Measurements from ENCODE around the gene RPH3AL. TPM values are rescaled to one million over a fixed set of nuclear protein-coding genes. Genes with fewer than 3 reads are reported as not detected.
"Not testable (repeated sequence)": the region's sequence is repeated elsewhere in the genome, so short reads cannot be mapped to it uniquely, and the experiment has no call there.

RPH3AL gene
- total RNA-seq, 1 donor from 2014 or later = 16.9 TPM

DNA sequence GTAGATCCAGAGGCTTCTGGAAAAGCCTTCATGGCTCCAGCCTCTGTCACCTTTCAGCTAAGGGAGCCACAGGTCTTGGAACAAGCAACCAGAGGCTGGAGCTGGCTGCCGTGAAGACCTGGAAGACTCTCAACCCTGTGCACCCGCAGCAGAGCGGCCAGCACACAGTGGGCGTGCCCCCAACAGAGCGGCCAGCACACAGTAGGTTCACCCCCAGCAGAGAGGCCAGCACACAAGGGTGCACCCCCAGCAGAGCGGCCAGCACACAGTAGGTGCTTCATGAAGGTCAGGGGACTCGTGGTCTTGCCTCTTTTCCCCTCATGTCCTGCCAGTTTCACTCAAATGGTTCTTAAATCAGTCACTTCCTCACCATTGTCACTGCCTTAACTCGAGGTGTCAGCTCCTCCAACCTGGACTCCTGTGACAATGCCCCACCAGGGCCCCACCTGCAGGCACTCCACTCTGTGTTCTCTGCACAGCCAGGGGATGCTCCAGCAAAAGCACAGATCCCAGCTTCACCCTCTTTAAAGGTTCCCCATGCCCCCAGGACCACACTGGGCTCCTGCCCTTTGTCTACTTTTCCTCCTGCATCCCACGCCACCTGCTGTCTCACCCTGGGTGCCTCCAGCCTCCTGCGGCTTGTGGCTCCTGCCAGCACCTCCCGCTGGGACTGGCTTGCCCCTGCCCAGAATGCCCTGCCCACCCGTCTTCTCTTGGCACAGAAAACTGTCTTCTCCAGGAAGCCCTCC lies 128.7 kb downstream of the RPH3AL start:
- Mint-ChIP-seq H3K9me3 (no peaks in the 10 kb centered on the region), H3K36me3 (no peaks in the 10 kb centered on the region), H3K27me3 (ENCODE audit: low read depth) (peaks cover 2% of the 10 kb centered on the region), H3K4me3 (no peak overlapping the region), H3K27ac (no peak overlapping the region), H3K4me1 (peaks cover 5% of the 10 kb centered on the region)
- peak in 1 of 2 experiments; percentile 8 for DNase-seq (ENCODE audit: low spot score in 2 of 2, unreplicated experiment in 2 of 2)
- TF ChIP-seq CTCF (IDR thresholded peaks at IDR 0.05; ENCODE audit: unreplicated experiment) = no peak

DNA sequence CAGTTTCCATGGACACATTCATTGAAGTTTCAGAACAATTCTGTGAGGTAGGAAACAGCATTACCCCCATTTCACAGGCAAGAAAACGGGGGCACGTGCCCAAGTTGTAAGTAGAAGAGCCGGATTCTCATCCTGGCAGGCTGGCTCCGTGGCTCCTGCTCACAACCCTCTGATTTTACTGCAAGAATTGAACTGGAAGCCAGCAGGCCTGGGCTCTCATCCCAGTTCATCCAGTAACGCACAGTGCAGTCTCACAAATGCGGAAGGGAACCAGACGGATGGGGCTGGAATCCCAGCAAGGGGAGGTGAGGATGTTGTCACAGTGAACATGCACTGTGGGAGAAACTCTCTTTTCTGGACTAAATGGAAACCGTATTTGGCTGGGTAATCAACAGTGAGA lies 130.4 kb downstream of the RPH3AL start:
- no peaks in the 10 kb centered on the region for H3K36me3 Mint-ChIP-seq
- no peak for TF ChIP-seq CTCF (IDR thresholded peaks at IDR 0.05; ENCODE audit: unreplicated experiment)
- no peak overlapping the region for H3K4me3 Mint-ChIP-seq
- H3K27me3 Mint-ChIP-seq (ENCODE audit: low read depth) = peaks cover 2% of the 10 kb centered on the region
- DNase-seq (ENCODE audit: low spot score in 2 of 2, unreplicated experiment in 2 of 2) = peak in 1 of 2 experiments; percentile 10
- H3K27ac Mint-ChIP-seq = no peak overlapping the region
- H3K4me1 Mint-ChIP-seq = peaks cover under 1% of the 10 kb centered on the region
- H3K9me3 Mint-ChIP-seq = no peaks in the 10 kb centered on the region

DNA sequence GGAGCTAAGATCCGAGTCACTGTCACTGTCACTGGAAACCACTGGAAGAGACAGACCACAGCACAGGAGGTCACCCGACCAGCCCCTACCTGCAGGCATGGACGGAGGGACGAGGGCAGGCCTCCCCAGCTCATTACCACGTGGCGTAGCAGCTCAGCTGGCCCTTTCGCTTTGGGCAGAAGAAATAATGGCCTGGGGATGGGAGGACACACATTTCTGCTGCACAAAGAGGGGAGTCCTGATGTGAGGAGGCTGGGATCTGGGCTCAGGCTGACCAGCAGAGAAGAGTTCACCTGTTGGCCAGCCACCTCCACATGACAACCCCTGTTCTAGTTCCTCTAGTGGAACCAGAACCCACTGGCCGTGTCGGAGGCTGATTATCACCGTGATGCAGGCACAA lies 132.9 kb downstream of the RPH3AL start:
- Mint-ChIP-seq H3K9me3 (no peaks in the 10 kb centered on the region), H3K27ac (no peak overlapping the region), H3K4me3 (no peak overlapping the region), H3K36me3 (no peaks in the 10 kb centered on the region), H3K4me1 (no peaks in the 10 kb centered on the region), H3K27me3 (ENCODE audit: low read depth) (peaks cover 2% of the 10 kb centered on the region)
- DNase-seq (ENCODE audit: low spot score in 2 of 2, unreplicated experiment in 2 of 2) = no peak
- no peak for TF ChIP-seq CTCF (IDR thresholded peaks at IDR 0.05; ENCODE audit: unreplicated experiment)

DNA sequence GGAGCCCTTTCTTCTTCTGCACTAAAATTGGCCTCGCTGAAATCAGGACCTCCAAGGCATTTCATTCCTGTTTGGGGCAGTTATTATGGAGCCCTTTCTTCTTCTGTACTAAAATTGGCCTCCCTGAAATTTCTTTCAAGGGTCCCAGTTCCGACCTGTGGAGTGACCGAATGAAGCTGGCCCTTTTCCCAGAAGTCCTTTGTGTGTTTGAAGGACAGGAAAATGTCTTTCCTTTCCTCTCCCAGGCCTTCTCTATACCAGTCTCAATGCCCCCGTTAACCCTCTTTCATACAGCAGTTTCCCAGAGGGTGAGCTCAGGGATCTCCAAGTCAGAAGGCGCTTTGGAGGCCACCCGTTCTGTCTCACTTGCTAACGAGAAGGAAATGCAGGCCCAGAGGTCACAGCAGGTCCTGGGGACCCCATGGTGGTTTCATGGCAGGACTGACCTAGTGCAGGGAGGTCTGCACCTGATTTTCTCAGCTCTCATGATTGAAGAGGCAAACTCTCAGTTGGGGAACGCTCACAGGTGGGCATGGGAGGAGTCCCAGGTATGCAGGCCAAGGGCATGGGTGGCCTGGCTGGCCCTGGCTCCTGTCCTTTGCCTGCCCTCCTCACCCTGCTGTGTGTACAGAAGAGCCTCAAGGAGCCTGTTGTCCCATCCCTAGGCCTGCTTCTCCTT lies 134.0 kb downstream of the RPH3AL start:
- H3K4me3 Mint-ChIP-seq = no peak overlapping the region
- H3K4me1 Mint-ChIP-seq = no peaks in the 10 kb centered on the region
- H3K36me3 Mint-ChIP-seq = no peaks in the 10 kb centered on the region
- H3K9me3 Mint-ChIP-seq = no peaks in the 10 kb centered on the region
- no peak for TF ChIP-seq CTCF (IDR thresholded peaks at IDR 0.05; ENCODE audit: unreplicated experiment)
- no peak for DNase-seq (ENCODE audit: low spot score in 2 of 2, unreplicated experiment in 2 of 2)
- no peak overlapping the region for H3K27ac Mint-ChIP-seq
- H3K27me3 Mint-ChIP-seq (ENCODE audit: low read depth) = no peaks in the 10 kb centered on the region

DNA sequence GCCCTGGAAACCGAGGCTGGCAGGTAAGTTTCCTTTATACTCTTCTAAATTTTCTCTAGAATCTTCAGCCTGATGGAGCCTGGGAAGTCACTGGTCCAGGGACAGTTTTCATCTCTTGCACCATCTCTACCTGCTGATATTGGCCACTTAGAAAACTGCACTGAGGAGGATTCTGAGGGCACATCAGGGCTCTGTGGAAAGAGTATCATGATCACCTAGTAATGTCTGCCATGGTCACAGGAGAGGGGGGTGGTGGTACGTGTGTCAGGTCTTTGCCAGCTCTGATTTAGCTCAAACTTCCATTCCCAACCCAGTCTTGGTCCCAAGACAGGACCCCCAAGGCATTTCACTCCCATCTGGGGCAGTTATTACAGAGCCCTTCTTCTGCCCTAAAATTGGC lies 136.0 kb downstream of the RPH3AL start:
- H3K36me3 Mint-ChIP-seq = peaks cover 3% of the 10 kb centered on the region
- no peak for TF ChIP-seq CTCF (IDR thresholded peaks at IDR 0.05; ENCODE audit: unreplicated experiment)
- no peaks in the 10 kb centered on the region for H3K4me1 Mint-ChIP-seq
- no peaks in the 10 kb centered on the region for H3K9me3 Mint-ChIP-seq
- no peak overlapping the region for H3K4me3 Mint-ChIP-seq
- H3K27ac Mint-ChIP-seq = no peak overlapping the region
- no peaks in the 10 kb centered on the region for H3K27me3 Mint-ChIP-seq (ENCODE audit: low read depth)
- DNase-seq (ENCODE audit: low spot score in 2 of 2, unreplicated experiment in 2 of 2) = no peak

DNA sequence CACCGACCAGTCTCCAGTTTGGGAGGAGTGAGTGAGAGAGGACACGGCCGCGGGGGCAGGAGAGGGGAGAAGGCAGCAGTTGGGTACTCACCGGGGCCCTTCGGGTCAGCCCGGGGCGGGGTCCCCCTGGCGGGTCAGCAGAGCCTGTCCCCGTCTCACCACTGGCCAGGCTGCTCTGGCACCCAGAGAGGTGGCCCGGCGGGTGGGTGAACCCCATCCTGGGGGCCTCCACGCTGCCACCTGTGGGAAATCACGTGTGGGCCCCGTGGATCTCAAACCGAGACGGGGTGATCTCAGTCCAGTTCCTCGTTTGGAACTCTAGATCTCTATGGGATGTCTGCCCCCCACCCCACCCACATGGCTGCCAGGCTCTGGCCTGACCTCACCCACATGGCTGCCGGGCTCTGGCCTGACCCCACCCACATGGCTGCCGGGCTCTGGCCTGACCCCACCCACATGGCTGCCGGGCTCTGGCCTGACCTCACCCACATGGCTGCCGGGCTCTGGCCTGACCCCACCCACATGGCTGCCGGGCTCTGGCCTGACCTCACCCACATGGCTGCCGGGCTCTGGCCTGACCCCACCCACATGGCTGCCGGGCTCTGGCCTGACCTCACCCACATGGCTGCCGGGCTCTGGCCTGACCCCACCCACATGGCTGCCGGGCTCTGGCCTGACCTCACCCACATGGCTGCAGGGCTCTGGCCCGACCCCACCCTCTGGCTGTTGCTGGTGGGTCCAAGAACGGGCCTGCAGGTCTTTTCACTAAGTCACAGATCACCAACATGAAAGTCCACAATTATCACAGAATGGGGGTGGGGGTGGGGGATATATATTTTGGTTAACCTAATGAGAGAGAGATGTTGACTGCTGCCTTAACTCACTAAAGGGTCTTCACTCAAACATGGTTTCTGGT lies 136.8 kb downstream of the RPH3AL start:
- not testable (repeated sequence) for H3K27ac Mint-ChIP-seq; H3K4me3 Mint-ChIP-seq; H3K9me3 Mint-ChIP-seq; H3K4me1 Mint-ChIP-seq; DNase-seq (ENCODE audit: low spot score in 2 of 2, unreplicated experiment in 2 of 2); H3K36me3 Mint-ChIP-seq; H3K27me3 Mint-ChIP-seq (ENCODE audit: low read depth)

Measured in mesothelial cell of epicardium (in vitro differentiated cells).